Endothelial cell (in vitro differentiated cells): ENCODE results near the gene POLR2E. TPM values are rescaled to one million over a fixed set of nuclear protein-coding genes. Genes with fewer than 3 reads are reported as not detected.

Source experiments
- DNase-seq: peaks from one replicate; pipeline ENCODE4 v3.0.0; 2021; ENCODE audit warnings: low spot score
- H3K27ac Mint-ChIP-seq: one replicate; pipeline ENCODE4 v1.8.0; 2021; ENCODE audit warnings: mixed read lengths, inconsistent platforms; ENCODE audit not compliant: unreplicated experiment
- H3K27me3 Mint-ChIP-seq: one replicate; pipeline ENCODE4 v1.8.0; 2021; ENCODE audit warnings: mild to moderate bottlenecking, moderate library complexity, mixed read lengths, inconsistent platforms; ENCODE audit not compliant: unreplicated experiment
- H3K36me3 Mint-ChIP-seq: one replicate; pipeline ENCODE4 v1.8.0; 2021; ENCODE audit warnings: mild to moderate bottlenecking, low read depth, mixed read lengths, inconsistent platforms; ENCODE audit not compliant: unreplicated experiment
- H3K4me1 Mint-ChIP-seq: one replicate; pipeline ENCODE4 v1.8.0; 2021; ENCODE audit warnings: mild to moderate bottlenecking, mixed read lengths, inconsistent platforms; ENCODE audit not compliant: unreplicated experiment
- H3K4me3 Mint-ChIP-seq: one replicate; pipeline ENCODE4 v1.8.0; 2021; ENCODE audit warnings: mild to moderate bottlenecking, mixed read lengths, inconsistent platforms; ENCODE audit not compliant: unreplicated experiment
- H3K9me3 Mint-ChIP-seq: one replicate; pipeline ENCODE4 v1.8.0; 2021; ENCODE audit warnings: mixed read lengths, inconsistent platforms; ENCODE audit not compliant: unreplicated experiment
- total RNA-seq: library from RNA; stranded (reverse); fragmentation: NEBNext Ultra II Directional; extraction: Animal tissue kit (Norgen Biotek cat#: 25700); gene quantifications from one replicate; pipeline ENCODE4 v1.2.1, GENCODE V29; 2021; ENCODE audit not compliant: unreplicated experiment
- TF ChIP-seq, protein P1 (sequence below): fragments of 200-600 bp; sonication (generic); IDR thresholded peaks from one replicate; pipeline ENCODE4 v1.5.0; 2021; ENCODE audit warnings: antibody characterized with exemption; ENCODE audit not compliant: unreplicated experiment

POLR2E gene
- total RNA-seq, 1 donor from 2014 or later = 166 TPM

DNA sequence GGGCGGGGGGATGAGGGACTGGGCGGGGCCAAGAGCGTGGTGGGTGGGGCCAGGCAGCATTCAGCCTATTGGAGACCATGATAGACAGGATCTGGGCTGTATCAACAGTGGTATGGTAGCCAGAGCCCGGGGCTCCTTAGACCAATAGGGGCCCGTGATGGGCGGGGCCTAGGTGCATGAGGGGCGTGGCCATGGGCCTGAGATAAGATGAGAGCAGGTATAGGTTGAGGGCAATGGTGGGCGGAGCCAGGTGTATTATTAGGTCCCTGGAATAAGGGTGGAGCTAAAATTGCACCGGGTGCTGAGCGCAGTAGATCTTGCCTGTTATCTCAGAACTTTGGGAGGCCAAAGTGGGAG, 50.0 kb downstream of the POLR2E start:
- H3K4me3 Mint-ChIP-seq = no peak overlapping the region
- peaks cover 2% of the 10 kb centered on the region for H3K4me1 Mint-ChIP-seq
- TF ChIP-seq, protein P1, sequence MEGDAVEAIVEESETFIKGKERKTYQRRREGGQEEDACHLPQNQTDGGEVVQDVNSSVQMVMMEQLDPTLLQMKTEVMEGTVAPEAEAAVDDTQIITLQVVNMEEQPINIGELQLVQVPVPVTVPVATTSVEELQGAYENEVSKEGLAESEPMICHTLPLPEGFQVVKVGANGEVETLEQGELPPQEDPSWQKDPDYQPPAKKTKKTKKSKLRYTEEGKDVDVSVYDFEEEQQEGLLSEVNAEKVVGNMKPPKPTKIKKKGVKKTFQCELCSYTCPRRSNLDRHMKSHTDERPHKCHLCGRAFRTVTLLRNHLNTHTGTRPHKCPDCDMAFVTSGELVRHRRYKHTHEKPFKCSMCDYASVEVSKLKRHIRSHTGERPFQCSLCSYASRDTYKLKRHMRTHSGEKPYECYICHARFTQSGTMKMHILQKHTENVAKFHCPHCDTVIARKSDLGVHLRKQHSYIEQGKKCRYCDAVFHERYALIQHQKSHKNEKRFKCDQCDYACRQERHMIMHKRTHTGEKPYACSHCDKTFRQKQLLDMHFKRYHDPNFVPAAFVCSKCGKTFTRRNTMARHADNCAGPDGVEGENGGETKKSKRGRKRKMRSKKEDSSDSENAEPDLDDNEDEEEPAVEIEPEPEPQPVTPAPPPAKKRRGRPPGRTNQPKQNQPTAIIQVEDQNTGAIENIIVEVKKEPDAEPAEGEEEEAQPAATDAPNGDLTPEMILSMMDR = no peak
- no peak for DNase-seq
- H3K27ac Mint-ChIP-seq = no peak overlapping the region
- no peaks in the 10 kb centered on the region for H3K9me3 Mint-ChIP-seq
- peaks cover 10% of the 10 kb centered on the region for H3K27me3 Mint-ChIP-seq
- no peaks in the 10 kb centered on the region for H3K36me3 Mint-ChIP-seq

DNA sequence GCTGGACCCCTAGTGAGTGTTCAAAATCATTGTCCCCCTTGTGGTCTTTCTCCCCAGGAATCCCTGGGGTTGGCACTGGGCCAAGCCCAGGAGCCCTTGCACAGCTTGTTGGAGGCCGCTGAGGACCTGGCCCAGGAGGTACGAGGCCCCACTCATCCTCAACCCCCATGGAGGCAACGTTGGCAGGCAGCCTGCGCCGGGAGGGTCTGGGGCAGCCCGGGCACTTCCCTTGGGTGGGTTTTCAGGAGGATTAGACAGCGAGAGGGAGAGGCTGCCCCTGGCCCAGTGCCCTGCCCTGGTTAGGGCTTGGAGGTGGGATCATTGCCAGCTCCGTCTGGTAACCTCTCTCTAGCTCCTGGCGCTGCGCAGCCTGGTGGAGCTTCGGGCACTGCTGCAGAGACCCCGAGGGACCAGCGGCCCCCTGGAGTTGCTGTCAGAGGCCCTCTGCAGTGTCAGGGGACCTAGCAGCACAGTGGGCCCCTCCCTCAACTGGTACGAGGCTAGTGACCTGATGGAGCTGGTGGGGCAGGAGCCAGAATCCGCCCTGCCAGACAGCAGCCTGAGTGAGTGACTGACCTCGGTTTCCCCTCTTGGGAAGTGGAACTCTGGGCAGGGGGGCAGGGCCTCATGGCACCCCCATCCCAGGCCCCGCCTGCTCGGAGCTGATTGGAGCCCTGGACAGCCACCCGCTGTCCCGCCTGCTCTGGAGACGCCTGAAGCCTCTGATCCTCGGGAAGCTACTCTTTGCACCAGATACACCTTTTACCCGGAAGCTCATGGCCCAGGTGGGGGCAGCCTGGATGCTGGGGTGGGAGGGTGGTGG, 52.3 kb downstream of the POLR2E start:
- Mint-ChIP-seq H3K4me3 (no peak overlapping the region), H3K36me3 (peaks cover 14% of the 10 kb centered on the region), H3K4me1 (peaks cover 14% of the 10 kb centered on the region), H3K9me3 (no peaks in the 10 kb centered on the region), H3K27me3 (peaks cover 23% of the 10 kb centered on the region), H3K27ac (no peak overlapping the region)
- no peak for DNase-seq
- TF ChIP-seq, protein P1 = no peak

DNA sequence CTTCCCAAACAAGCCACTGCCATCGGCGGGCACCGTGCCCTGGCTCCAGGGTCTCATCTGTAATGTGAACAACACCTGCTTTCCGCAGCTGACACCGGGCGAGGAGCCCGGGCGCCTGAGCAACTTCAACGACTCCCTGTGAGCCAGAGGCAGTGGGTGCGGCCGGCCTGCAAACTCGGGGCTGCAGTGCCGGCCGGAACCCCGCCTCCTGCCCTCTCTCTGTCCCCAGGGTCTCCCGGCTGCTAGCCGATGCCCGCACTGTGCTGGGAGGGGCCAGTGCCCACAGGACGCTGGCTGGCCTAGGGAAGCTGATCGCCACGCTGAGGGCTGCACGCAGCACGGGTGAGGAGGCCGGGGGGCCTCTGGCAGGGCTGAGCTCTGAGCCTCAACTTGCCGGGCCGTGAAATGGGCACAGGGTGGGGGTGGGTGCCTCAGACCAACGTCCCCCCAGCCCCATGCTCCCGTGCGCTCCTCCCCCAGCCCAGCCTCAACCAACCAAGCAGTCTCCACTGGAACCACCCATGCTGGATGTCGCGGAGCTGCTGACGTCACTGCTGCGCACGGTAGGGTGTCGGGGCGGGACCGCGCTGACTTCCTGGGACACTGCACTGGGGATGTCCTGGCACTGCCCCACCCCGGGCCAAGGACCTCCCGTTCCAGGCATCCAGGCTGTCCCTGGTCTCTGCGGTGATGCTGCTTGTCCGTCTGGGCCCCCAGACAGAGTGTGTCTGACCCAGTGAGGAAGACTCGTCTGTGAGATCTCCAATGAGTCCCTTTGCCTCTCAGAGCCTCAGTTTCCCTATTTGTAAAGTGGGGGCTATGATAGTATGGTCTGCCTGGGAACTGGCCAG, 53.1 kb downstream of the POLR2E start:
- Mint-ChIP-seq H3K27ac (no peak overlapping the region), H3K9me3 (no peaks in the 10 kb centered on the region), H3K4me1 (peaks cover 17% of the 10 kb centered on the region), H3K27me3 (peaks cover 28% of the 10 kb centered on the region), H3K4me3 (no peak overlapping the region), H3K36me3 (peaks cover 20% of the 10 kb centered on the region)
- TF ChIP-seq, protein P1 = no peak
- no peak for DNase-seq

DNA sequence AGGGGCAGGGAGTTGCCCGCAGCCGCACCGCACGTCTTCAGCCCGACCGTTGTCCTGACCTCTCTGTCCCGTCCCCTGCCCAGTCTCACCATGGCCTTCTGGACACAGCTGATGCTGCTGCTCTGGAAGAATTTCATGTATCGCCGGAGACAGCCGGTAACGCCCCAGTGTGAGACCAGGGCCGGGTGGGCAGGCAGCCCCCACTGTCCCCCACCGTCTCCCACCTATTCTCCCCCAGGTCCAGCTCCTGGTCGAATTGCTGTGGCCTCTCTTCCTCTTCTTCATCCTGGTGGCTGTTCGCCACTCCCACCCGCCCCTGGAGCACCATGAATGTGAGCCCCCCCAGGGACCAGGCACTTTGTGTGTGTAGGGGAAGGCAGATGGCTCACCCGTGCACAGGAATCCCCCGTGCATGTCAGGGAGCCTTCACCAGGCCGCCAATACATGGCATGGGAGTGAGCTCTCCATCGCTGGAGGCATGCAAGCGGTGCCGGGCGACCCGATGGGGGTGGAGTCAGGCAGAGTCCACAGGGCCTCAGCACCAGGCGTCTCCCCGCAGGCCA, 53.8 kb downstream of the POLR2E start:
- peaks cover 17% of the 10 kb centered on the region for H3K4me1 Mint-ChIP-seq
- TF ChIP-seq, protein P1 = no peak
- H3K36me3 Mint-ChIP-seq = peaks cover 24% of the 10 kb centered on the region
- H3K9me3 Mint-ChIP-seq = no peaks in the 10 kb centered on the region
- peaks cover 30% of the 10 kb centered on the region for H3K27me3 Mint-ChIP-seq
- no peak overlapping the region for H3K27ac Mint-ChIP-seq
- H3K4me3 Mint-ChIP-seq = peak overlapping the region; percentile 94
- no peak for DNase-seq
